Activated naive CD4-positive, alpha-beta T cell treated with anti-CD3 and anti-CD28 coated beads, Interleukin-2, amount 50 U/mL, for 16 hours (primary cell): ENCODE data around the gene CCDC33.
"Not testable (repeated sequence)": the region's sequence is repeated elsewhere in the genome, so short reads cannot be mapped to it uniquely, and the experiment has no call there.

Experiments
- DNase-seq: peaks from one replicate; pipeline ENCODE4 v3.0.0-alpha.2; 2020

Gene CCDC33

GRCh38 chr15:74338676-74339075 is 102.5 kb downstream of the CCDC33 start:
- DNase-seq = no peak

- no peak for DNase-seq
Measured at GRCh38 chr15:74339371-74339770, 103.2 kb downstream of the CCDC33 start.

- DNase-seq = no peak
Measured at GRCh38 chr15:74340150-74340549, 104.0 kb downstream of the CCDC33 start.

GRCh38 chr15:74343127-74343796 is 107.1 kb downstream of the CCDC33 start:
- DNase-seq = no peak

- DNase-seq = no peak
Measured at GRCh38 chr15:74343797-74344127, 107.6 kb downstream of the CCDC33 start.

- DNase-seq = no peak
Measured at GRCh38 chr15:74345051-74345450, 108.9 kb downstream of the CCDC33 start.

GRCh38 chr15:74347757-74348250 is 111.7 kb downstream of the CCDC33 start:
- DNase-seq = no peak

- DNase-seq = no peak
Measured at GRCh38 chr15:74349241-74349778, 113.2 kb downstream of the CCDC33 start.

- no peak for DNase-seq
Measured at GRCh38 chr15:74350295-74351275, 114.5 kb downstream of the CCDC33 start.

GRCh38 chr15:74351670-74352069 is 115.5 kb downstream of the CCDC33 start:
- DNase-seq = no peak

- DNase-seq = no peak
Measured at GRCh38 chr15:74352393-74352910, 116.3 kb downstream of the CCDC33 start.

- DNase-seq = not testable (repeated sequence)
Measured at GRCh38 chr15:74353992-74354391, 117.9 kb downstream of the CCDC33 start.

- not testable (repeated sequence) for DNase-seq
Measured at GRCh38 chr15:74356050-74356449, 119.9 kb downstream of the CCDC33 start.

GRCh38 chr15:74357514-74357913 is 121.4 kb downstream of the CCDC33 start:
- not testable (repeated sequence) for DNase-seq

GRCh38 chr15:74359376-74359775 is 123.2 kb downstream of the CCDC33 start:
- DNase-seq = not testable (repeated sequence)

- DNase-seq = not testable (repeated sequence)
Measured at GRCh38 chr15:74360855-74361254, 124.7 kb downstream of the CCDC33 start.

GRCh38 chr15:74362482-74362881 is 126.4 kb downstream of the CCDC33 start:
- no peak for DNase-seq

- DNase-seq = no peak
Measured at GRCh38 chr15:74364936-74365597, 128.9 kb downstream of the CCDC33 start.

- no peak for DNase-seq
Measured at GRCh38 chr15:74365598-74366445, 129.7 kb downstream of the CCDC33 start.

- DNase-seq = no peak
Measured at GRCh38 chr15:74367296-74367854, 131.2 kb downstream of the CCDC33 start, which contains the start of gene CYP11A1. CYP11A1 (minus strand) TSS chr15:74367646; CDS start chr15:74367585, 61 bp downstream.

GRCh38 chr15:74368121-74368520 is 132.0 kb downstream of the CCDC33 start:
- no peak for DNase-seq
